GM18909 (cell line): ENCODE results near the gene MED12.
A peak's percentile ranks its signal among the peaks of the same experiment; 100 is the strongest.

Experiments
- ATAC-seq: cut with Tn5 transposase; IDR thresholded peaks from one replicate; pipeline ENCODE4 v1.9.1; 2021; ENCODE audit warnings: mild to moderate bottlenecking; ENCODE audit not compliant: unreplicated experiment, poor library complexity

The MED12 gene

GRCh38 chrX:71118032-71118984 is at the start of gene MED12:
Gene MED12 (plus strand): TSS chrX:71118596. CDS start chrX:71118755, 159 bp downstream.
- peak; percentile 89 for ATAC-seq

GRCh38 chrX:71070531-71070930 is 47.9 kb upstream of the MED12 start:
- no peak for ATAC-seq

DNA sequence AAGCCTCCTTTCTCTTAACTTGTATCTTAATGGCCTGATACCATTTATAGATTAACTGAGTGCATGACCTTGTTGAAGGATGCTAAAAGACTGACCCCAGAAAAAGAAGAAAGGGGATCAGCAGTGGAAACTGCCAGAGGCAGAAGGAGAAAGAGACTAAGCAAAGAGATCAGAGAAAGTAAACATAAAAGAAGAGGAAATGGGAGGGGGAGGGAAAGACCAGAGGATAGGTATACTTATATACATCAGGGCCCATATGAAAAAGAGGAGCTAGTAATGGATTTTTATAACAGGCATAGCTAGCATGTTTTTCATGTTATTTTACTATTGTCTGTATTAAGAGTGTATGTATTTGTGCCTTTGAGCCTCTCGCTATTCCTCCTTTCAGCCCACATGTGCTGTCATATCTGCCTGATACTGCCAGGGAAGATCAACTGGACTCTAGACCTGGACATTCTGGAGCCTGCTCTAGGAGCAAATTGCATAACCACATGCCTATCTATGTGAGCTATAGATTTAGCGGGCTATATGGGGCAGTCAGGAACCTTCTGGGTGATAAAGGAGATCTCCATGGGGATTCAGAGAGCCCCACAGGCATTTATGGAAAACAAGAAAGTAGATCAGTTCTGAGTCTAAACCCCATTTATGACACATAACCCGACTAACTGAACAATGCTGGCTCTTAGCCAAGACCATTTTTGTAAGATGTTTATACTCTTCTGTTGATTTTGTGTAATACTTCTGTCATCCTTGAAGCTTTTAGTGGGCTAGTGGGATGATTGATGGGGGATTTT is 36.9 kb upstream of the MED12 start:
- ATAC-seq = no peak

DNA sequence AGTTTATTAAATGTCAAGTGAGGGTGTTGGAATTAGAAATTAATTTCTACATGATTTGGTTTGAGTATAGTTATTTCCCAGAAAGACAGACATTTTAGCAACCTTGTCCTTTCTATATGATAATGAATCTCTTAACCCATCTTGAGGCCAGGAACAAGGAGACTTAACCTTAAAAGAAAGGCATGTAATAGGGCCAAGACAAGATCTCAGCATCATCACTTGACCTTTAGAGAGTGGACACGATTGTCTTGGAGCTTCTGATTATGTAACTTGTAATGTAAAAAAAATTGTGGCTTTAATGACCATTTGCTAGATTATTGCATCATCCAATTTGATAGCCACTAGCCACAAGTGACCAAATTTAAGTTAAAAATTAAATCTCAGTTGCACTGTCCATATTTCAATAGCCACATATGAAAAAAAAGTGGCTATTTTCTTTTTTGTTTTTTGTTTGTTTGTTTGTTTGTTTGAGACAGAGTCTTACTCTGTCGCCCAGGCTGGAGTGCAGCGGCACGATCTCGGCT is 36.2 kb upstream of the MED12 start:
- no peak for ATAC-seq

- ATAC-seq = no peak
Observed at GRCh38 chrX:71082822-71083221, 35.6 kb upstream of the MED12 start.

DNA sequence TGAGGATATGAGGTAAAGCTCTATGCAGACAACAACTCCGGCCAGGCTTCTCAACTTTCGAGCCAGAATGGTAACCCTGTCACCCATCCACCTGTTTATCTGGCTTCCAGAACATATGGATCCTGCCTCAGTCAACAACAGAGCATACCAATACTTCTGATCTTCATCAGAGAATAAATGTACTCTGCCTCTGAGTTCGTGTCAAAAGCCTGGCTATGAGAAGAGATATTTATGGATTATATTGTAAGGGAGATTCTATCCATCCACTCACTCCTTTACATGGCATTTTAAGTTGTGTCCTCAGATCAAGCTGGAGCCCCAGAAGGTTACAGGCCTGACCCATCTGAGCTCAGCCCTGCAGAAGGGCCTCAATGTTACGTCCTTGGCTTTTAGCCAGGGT is 32.5 kb upstream of the MED12 start:
- ATAC-seq = no peak

GRCh38 chrX:71091263-71091662 is 27.1 kb upstream of the MED12 start:
- ATAC-seq = no peak

GRCh38 chrX:71095033-71095432 is 23.4 kb upstream of the MED12 start:
- ATAC-seq = no peak

GRCh38 chrX:71095555-71095980 is 22.8 kb upstream of the MED12 start, which contains the start of gene FOXO4:
Gene FOXO4 (plus strand): TSS chrX:71095851. CDS start chrX:71096529, 678 bp downstream.
- peak; percentile 83 for ATAC-seq

GRCh38 chrX:71095981-71096759 is 22.2 kb upstream of the MED12 start:
- no peak for ATAC-seq

- ATAC-seq = no peak
Observed at GRCh38 chrX:71096760-71097032, 21.7 kb upstream of the MED12 start.

DNA sequence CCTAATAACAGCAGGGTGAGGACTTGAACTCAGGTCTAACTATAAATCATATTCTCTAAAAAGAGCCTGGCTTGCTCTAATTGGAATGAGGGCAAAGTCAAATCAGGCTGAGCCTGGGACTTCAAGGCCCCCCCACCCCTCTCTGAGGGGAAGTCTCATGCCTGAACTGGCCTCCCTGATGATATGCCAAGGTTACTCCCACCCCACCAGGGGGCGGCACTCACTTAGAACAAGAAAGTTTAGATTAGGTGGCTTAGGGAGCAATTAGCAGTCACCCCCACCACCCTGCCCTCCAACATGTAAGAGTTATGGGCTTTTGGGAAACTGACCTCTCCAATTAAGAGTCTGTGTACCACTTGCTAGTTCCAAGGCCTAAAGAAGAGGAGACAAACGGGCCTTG is 20.1 kb upstream of the MED12 start:
- ATAC-seq = peak; percentile 52

- no peak for ATAC-seq
Observed at GRCh38 chrX:71098951-71099506, 19.4 kb upstream of the MED12 start.

- ATAC-seq = no peak
Observed at GRCh38 chrX:71099736-71100135, 18.7 kb upstream of the MED12 start.

- no peak for ATAC-seq
Observed at GRCh38 chrX:71100581-71101505, 17.6 kb upstream of the MED12 start.

DNA sequence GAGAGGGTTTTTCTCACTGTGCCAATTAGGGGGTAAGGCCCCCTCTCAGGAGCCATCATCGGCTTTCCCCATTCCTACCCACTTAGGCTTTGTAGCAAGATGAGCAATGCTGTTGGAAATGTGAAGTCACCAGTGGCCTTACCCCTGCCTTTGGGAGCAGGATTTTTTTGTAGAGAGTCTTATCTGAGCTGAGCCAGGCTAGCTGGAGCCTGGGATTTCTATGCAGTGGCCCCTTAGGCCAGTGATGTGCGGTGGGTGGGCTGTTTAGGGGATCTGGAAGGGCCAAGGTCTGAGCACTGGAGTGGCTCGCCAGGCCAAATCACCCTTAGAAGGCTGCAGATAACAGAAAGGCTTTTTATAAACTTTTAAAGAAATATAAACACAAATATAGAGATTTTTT is 16.1 kb upstream of the MED12 start:
- no peak for ATAC-seq

DNA sequence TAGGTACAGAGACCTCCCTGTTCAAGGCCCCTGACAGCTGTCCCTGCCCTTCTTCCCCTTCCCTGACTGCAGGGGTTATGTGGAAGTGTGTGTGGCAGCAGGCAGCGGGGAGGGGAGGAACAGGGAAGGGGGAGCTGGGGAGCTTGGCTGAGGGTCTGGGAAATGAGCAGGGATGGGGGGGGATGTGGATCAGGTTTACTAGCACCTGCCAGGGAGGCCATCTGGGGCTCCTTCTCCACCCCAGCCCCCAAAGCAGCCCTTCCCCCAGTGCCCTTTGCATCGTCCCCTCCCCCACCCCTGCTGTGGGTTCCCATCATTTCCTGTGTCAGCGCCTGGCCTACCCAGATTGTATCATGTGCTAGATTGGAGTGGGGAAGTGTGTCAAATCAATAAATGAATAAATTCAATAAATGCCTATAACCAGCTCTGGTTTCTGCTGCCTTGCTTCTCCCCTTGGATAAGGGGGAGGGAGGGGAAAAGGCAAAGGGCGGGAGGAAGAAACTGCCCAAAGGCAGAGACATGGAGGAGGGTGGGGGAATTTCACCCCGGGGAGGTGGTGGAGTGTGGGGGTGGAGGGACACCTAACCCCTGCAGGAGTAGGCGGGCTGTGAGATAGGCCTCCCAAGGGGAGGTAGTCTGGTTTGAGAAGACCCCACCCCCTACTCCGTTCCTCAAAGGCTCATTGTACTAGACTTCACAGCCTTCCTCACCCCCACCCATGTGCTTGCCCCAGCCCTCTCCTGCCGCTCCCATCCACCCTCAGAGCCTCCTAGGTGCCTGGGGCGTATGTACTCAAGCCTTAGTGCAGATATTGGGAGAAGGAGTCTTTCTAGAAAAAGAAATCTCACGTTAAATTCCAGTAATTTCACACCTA is 15.0 kb upstream of the MED12 start:
- peak; percentile 45 for ATAC-seq

GRCh38 chrX:71105628-71106027 is 12.8 kb upstream of the MED12 start:
- ATAC-seq = no peak
